Activated T-helper 1 cell treated with anti-CD3 and anti-CD28 coated beads, Interleukin-12 subunit alpha, Interleukin-12 subunit beta, Interleukin-2, Interleukin-4 antibody, amounts not matched to agents 30 ng/mL and 10 ng/mL and 1 ng/mL, durations not matched to agents 14 hours and 24 hours and 36 hours (primary cell): Measurements from ENCODE around the gene METTL24. TPM values are rescaled to one million over a fixed set of nuclear protein-coding genes. Genes with fewer than 3 reads are reported as not detected.

Experiments used
- DNase-seq: peaks from one replicate; pipeline ENCODE4 v3.0.0; 2021; ENCODE audit warnings: low spot score
- H3K27ac Mint-ChIP-seq: one replicate; pipeline ENCODE4 v1.8.0; 2021; ENCODE audit warnings: mild to moderate bottlenecking, mixed read lengths
- H3K27me3 Mint-ChIP-seq: one replicate; pipeline ENCODE4 v1.8.0; 2022; ENCODE audit warnings: mild to moderate bottlenecking, moderate library complexity, mixed read lengths; ENCODE audit not compliant: insufficient read depth
- H3K36me3 Mint-ChIP-seq: one replicate; pipeline ENCODE4 v1.8.0; 2021; ENCODE audit warnings: low read depth, mixed read lengths
- H3K4me1 Mint-ChIP-seq: one replicate; pipeline ENCODE4 v1.8.0; 2021; ENCODE audit warnings: low read depth, mixed read lengths
- H3K4me3 Mint-ChIP-seq: one replicate; pipeline ENCODE4 v1.8.0; 2021; ENCODE audit warnings: mild to moderate bottlenecking, moderate library complexity, mixed read lengths
- H3K9me3 Mint-ChIP-seq: one replicate; pipeline ENCODE4 v1.8.0; 2021; ENCODE audit warnings: mixed read lengths
- intact Hi-C: fragments of 100-400 bp; cut with micrococcal nuclease; formaldehyde crosslinking; loops from one replicate; pipeline ENCODE4 v1.15.1; 2024
- total RNA-seq: library from RNA; stranded (reverse); gene quantifications from 2 replicates; pipeline ENCODE4 v1.2.3, GENCODE V29; 2022

Gene METTL24, protein sequence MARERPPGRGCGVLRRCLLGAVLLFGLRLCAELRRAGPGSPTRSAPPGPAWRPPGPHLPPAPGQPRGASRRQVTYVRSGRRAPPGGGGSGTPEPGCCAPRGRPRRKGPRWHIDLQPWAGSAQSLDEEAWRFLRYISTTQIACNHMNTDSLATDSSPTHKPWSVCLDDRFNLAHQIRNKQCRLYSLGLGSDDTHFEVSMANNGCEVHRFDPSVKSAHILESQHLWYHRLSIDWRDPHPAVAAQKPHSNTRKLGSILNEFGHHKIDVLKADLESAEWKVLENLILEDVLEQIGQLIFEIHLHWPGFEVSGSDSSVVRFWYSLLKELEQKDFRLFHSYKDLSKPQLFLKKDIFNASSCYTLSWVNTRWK
- not detected in 2 replicates for total RNA-seq

DNA sequence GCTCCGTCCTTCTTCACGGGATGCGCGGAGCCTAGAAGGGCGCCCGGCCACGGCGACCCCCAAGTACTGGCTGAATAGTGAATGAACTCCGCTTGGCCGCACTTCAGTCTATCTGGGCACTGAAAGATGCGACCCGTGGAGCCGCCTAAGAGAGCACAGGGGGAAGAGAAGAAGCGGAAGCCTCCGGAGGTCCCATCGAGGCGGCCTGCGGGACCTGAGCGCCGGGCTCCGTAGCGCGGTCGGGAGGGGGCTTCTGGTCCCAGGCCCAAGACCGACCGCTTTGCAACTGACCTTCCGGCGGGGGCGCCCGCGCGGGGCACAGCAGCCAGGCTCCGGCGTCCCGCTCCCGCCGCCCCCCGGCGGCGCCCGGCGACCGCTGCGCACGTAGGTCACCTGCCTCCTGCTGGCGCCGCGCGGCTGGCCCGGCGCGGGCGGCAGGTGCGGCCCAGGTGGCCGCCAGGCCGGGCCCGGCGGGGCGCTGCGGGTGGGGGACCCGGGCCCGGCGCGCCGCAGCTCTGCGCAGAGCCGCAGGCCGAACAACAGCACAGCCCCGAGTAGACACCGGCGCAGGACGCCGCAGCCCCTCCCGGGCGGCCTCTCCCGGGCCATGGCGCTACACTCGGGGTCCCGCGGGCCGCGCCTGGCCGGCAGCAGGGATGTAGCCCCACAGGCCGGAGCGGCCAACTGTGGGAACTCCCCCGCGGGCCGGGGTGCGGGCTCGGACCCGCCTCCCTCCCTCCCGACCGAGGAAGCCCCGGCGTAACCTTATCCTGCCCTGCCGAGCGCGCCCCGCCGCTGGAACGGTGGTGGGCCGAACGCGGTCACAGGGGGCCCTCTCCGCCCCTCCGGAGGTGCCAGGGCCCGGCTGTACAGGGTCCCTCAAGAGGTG is at the start of gene METTL24:
Gene METTL24 (minus strand): TSS at position 686 of the 889 bp plus-strand sequence. CDS start 77 bp downstream, at position 609.
- no peak for DNase-seq
- no peaks in the 10 kb centered on the region for H3K36me3 Mint-ChIP-seq
- no peaks in the 10 kb centered on the region for H3K4me1 Mint-ChIP-seq
- H3K4me3 Mint-ChIP-seq = peak within 1 kb of the TSS; percentile 69
- H3K9me3 Mint-ChIP-seq = no peaks in the 10 kb centered on the region
- intact Hi-C loops = no loop called here
- peaks cover 48% of the 10 kb centered on the region for H3K27me3 Mint-ChIP-seq
- H3K27ac Mint-ChIP-seq = no peak within 1 kb of the TSS

GRCh38 chr6:110404607-110405006 is 46.5 kb upstream of the METTL24 start:
- H3K27me3 Mint-ChIP-seq = no peaks in the 10 kb centered on the region
- no peak for DNase-seq
- H3K36me3 Mint-ChIP-seq = no peaks in the 10 kb centered on the region
- no peaks in the 10 kb centered on the region for H3K9me3 Mint-ChIP-seq
- H3K4me3 Mint-ChIP-seq = no peak overlapping the region
- H3K27ac Mint-ChIP-seq = no peak overlapping the region
- intact Hi-C loops = no loop called here
- no peaks in the 10 kb centered on the region for H3K4me1 Mint-ChIP-seq

- H3K9me3 Mint-ChIP-seq = no peaks in the 10 kb centered on the region
- no peaks in the 10 kb centered on the region for H3K4me1 Mint-ChIP-seq
- no peaks in the 10 kb centered on the region for H3K36me3 Mint-ChIP-seq
- H3K27me3 Mint-ChIP-seq = no peaks in the 10 kb centered on the region
- no peak for DNase-seq
- H3K27ac Mint-ChIP-seq = no peak overlapping the region
- intact Hi-C loops = no loop called here
- H3K4me3 Mint-ChIP-seq = no peak overlapping the region
Observed at GRCh38 chr6:110401585-110402176, 43.5 kb upstream of the METTL24 start.

DNA sequence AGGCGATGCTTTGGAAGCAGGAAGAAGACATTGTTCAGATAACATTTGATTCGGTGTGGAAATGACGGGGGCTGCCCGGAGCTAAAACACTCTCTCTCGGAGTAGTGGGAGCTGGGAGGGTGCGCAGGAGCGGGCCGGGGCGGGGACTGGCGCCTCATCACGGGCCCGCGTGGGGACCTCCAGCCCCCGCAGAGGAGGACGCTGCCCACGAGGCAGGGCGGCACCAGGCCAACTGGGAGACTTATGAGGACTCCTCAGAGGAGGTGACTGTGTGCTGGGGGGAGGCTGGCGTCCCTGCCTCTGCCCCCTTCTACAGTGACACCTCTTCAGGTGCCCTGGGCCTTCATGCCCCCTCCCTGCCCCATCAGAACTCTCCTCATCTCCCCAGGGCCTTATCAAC is 42.1 kb upstream of the METTL24 start:
- H3K4me3 Mint-ChIP-seq = no peak overlapping the region

GRCh38 chr6:110399219-110400071 is 41.3 kb upstream of the METTL24 start:
- Mint-ChIP-seq H3K27ac (no peak overlapping the region), H3K4me1 (no peaks in the 10 kb centered on the region), H3K36me3 (no peaks in the 10 kb centered on the region), H3K9me3 (no peaks in the 10 kb centered on the region), H3K27me3 (no peaks in the 10 kb centered on the region), H3K4me3 (no peak overlapping the region)
- intact Hi-C loops = loop anchor here (10.0 kb wide), 1 partner anchor 1215 kb away; no protein-coding TSS in a partner anchor
- no peak for DNase-seq

More for the DNA sequence above, 42.1 kb upstream of the METTL24 start:
- no peaks in the 10 kb centered on the region for H3K9me3 Mint-ChIP-seq
- H3K27ac Mint-ChIP-seq = no peak overlapping the region
- no peaks in the 10 kb centered on the region for H3K36me3 Mint-ChIP-seq
- DNase-seq = no peak
- no peaks in the 10 kb centered on the region for H3K27me3 Mint-ChIP-seq
- H3K4me1 Mint-ChIP-seq = no peaks in the 10 kb centered on the region
- intact Hi-C loops = no loop called here

GRCh38 chr6:110398778-110399177 is 40.6 kb upstream of the METTL24 start:
- H3K27me3 Mint-ChIP-seq = no peaks in the 10 kb centered on the region
- intact Hi-C loops = loop anchor here (10.0 kb wide), 1 partner anchor 1214 kb away; no protein-coding TSS in a partner anchor
- no peak overlapping the region for H3K27ac Mint-ChIP-seq
- no peak overlapping the region for H3K4me3 Mint-ChIP-seq
- no peak for DNase-seq
- H3K36me3 Mint-ChIP-seq = no peaks in the 10 kb centered on the region
- H3K9me3 Mint-ChIP-seq = no peaks in the 10 kb centered on the region
- no peaks in the 10 kb centered on the region for H3K4me1 Mint-ChIP-seq

- no peak overlapping the region for H3K4me3 Mint-ChIP-seq
- no peaks in the 10 kb centered on the region for H3K4me1 Mint-ChIP-seq
- no peaks in the 10 kb centered on the region for H3K36me3 Mint-ChIP-seq
- H3K9me3 Mint-ChIP-seq = no peaks in the 10 kb centered on the region
- no peak for DNase-seq
- intact Hi-C loops = loop anchor here (10.0 kb wide), 1 partner anchor 1210 kb away; no protein-coding TSS in a partner anchor
- H3K27me3 Mint-ChIP-seq = no peaks in the 10 kb centered on the region
- H3K27ac Mint-ChIP-seq = no peak overlapping the region
Observed at GRCh38 chr6:110395221-110395620, 37.1 kb upstream of the METTL24 start.

GRCh38 chr6:110394409-110394808 is 36.3 kb upstream of the METTL24 start:
- no peak for DNase-seq
- intact Hi-C loops = loop anchor here (10.0 kb wide), 1 partner anchor 1210 kb away; no protein-coding TSS in a partner anchor
- Mint-ChIP-seq H3K36me3 (no peaks in the 10 kb centered on the region), H3K27me3 (no peaks in the 10 kb centered on the region), H3K9me3 (no peaks in the 10 kb centered on the region), H3K4me3 (no peak overlapping the region), H3K27ac (no peak overlapping the region), H3K4me1 (peaks cover 8% of the 10 kb centered on the region)

DNA sequence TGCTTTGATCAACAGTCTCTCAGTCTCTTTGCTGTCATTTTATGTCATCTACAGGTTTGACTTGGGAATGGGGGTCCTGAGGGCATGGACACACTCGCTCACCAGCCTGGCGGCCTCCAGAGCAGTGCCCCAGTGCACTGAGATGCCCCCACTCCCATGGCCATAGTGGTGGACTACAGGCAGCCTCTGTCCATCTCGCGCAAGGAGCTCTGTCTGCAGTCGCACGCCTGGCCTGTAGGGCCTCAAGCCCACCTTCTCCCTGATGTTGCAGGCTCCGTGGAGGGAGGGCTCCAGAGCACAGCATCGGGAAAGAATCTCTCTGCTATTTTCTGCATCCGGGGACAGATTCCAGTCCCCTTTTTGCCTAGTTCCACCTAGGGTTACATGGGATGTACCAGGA is 34.6 kb upstream of the METTL24 start:
- no peaks in the 10 kb centered on the region for H3K9me3 Mint-ChIP-seq
- no peak overlapping the region for H3K4me3 Mint-ChIP-seq
- H3K27ac Mint-ChIP-seq = no peak overlapping the region
- no peak for DNase-seq
- intact Hi-C loops = loop anchor here (10.0 kb wide), 1 partner anchor 1208 kb away; no protein-coding TSS in a partner anchor
- H3K36me3 Mint-ChIP-seq = no peaks in the 10 kb centered on the region
- H3K4me1 Mint-ChIP-seq = peaks cover 10% of the 10 kb centered on the region
- H3K27me3 Mint-ChIP-seq = no peaks in the 10 kb centered on the region

DNA sequence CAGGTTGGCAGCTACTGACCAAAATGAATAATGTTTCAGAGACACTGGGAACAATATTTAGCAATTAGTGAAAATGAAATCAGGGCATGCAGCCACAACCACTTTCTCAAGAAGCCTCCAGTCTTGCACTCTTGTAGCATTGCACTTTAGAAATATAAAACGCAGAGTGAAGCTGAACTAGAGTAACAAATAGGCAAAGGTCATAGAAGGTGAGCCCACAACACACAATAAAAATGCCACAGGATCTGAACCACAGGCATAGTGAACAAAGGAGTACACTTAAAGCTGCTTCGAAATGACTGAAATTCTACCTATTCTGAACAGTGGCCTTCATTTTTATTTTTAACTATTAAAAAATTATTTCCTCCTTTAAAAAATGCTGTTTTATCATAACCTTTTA is 32.3 kb upstream of the METTL24 start:
- no peak overlapping the region for H3K4me3 Mint-ChIP-seq
- no peak overlapping the region for H3K27ac Mint-ChIP-seq
- no peaks in the 10 kb centered on the region for H3K9me3 Mint-ChIP-seq
- peaks cover 10% of the 10 kb centered on the region for H3K4me1 Mint-ChIP-seq
- H3K36me3 Mint-ChIP-seq = no peaks in the 10 kb centered on the region
- H3K27me3 Mint-ChIP-seq = no peaks in the 10 kb centered on the region
- DNase-seq = no peak
- intact Hi-C loops = loop anchor here (1.0 to 10.0 kb wide), 5 partner anchors 212 to 1206 kb away; no protein-coding TSS in a partner anchor

- Mint-ChIP-seq H3K27me3 (no peaks in the 10 kb centered on the region), H3K36me3 (no peaks in the 10 kb centered on the region), H3K9me3 (no peaks in the 10 kb centered on the region), H3K4me1 (peaks cover 10% of the 10 kb centered on the region), H3K27ac (no peak overlapping the region), H3K4me3 (no peak overlapping the region)
- intact Hi-C loops = loop anchor here (1.0 to 10.0 kb wide), 5 partner anchors 212 to 1205 kb away; no protein-coding TSS in a partner anchor
- no peak for DNase-seq
Observed at GRCh38 chr6:110389689-110390382, 31.7 kb upstream of the METTL24 start.
